ENCODE measurements around the gene TTC13. TPM values are rescaled to one million over a fixed set of nuclear protein-coding genes. Genes with fewer than 3 reads are reported as not detected.

The TTC13 gene
- total RNA-seq, 1 donor from 2014 or later: 8.5 TPM

DNA sequence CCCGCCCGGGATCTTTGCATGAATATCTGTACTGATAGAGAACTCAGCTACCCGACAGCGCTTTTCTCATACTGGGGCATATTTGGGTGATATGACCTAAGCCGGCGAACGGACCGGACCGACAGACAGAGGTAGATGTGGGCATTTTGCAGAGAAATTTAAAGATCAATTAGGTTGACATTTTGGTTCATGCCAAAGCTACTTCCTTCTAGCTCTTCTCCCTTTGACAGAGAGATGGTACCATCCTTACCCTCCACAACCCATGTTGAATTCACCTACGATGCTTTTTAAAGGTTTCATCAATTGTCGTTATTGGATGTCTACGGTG lies 692 bp upstream of the TTC13 start:
- TF ChIP-seq, protein P1, sequence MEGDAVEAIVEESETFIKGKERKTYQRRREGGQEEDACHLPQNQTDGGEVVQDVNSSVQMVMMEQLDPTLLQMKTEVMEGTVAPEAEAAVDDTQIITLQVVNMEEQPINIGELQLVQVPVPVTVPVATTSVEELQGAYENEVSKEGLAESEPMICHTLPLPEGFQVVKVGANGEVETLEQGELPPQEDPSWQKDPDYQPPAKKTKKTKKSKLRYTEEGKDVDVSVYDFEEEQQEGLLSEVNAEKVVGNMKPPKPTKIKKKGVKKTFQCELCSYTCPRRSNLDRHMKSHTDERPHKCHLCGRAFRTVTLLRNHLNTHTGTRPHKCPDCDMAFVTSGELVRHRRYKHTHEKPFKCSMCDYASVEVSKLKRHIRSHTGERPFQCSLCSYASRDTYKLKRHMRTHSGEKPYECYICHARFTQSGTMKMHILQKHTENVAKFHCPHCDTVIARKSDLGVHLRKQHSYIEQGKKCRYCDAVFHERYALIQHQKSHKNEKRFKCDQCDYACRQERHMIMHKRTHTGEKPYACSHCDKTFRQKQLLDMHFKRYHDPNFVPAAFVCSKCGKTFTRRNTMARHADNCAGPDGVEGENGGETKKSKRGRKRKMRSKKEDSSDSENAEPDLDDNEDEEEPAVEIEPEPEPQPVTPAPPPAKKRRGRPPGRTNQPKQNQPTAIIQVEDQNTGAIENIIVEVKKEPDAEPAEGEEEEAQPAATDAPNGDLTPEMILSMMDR (conservative IDR thresholded peaks at IDR 0.05; ENCODE audit: low read depth, low read length): no peak
- peak overlapping the region; percentile 89 for H3K4me3 ChIP-seq (ENCODE audit: low read depth, low read length)
- DNase-seq (ENCODE audit: low read depth): no peak

DNA sequence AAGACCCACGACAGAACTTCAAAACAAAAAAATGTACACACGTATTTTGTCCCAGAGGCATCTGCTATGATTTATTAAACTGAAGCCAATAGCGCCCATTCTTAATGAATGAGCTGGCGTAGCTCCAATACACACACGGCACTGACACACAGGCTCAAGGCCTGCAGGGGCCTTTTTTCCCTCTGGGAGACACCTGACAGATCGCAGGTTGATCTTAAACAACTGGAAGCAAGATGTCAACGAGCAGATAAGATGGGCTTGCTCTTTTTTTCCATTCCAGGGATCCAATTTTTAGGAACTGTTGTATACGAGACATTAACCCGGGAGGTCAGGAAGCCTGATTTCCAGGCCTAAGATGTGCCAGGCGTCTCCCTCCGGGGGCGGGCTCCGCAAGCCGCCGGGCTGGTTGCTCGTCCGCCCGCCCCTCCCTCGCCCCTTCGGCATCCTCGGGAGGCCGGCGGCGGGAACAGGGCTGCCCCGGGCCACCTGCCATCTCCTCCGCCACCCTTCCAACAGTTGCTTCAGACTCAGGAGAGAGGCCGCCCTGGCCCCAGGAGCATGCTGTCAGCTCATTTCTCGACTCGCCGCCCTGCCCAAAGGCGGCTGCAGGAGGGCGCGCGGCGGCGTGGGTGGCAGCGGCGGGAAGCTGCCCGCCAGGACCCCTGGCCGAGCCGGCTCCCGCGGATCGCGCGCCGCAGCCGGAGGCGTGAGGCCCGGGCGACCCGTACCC lies 735 bp downstream of the TTC13 start:
- DNase-seq (ENCODE audit: low read depth): no peak
- TF ChIP-seq, protein P1 (conservative IDR thresholded peaks at IDR 0.05; ENCODE audit: low read depth, low read length): no peak
- H3K4me3 ChIP-seq (ENCODE audit: low read depth, low read length): peak overlapping the region; percentile 89

DNA sequence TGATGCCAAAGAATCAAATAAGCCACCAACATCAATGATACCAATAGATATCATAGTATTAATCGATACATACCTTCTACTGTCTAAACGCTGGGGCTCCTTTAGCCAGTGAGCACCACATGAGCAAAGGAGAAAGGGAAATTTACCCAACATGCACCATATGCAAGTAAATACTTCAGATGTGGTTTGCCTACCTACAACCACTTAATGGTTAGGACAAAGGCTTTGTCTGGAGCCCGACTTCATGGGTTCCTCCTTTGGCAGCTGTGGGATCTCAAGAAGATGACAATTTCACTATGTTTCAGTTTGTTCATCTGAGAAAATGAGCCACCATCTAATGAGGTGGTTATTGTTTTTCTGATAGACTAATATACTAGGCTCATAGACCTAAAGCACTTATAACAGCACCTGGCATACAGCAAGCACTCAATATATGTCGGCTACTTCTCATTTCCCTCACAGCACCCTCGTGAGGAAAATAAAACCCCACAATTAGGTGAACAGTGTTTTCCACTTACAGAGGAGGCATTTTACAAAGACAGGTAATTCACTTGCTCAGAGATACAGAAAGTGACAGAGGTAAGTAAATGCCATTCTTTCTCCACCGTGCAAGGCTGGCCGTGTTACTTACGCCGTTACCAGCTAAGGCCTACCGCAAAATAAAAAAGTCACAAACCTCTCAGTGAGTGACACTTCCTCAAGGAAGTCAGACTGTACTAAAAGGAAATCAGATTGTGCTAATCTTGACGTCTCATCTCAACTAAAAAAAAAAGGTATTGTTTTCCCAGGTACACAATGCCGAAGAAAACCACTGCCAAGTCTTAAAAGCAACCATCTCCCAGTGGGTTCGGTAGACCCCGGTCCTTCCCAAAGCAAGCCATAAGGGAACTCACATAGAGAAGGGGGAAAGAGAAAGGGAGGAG lies 1.6 kb downstream of the TTC13 start:
- no peak for DNase-seq (ENCODE audit: low read depth)

DNA sequence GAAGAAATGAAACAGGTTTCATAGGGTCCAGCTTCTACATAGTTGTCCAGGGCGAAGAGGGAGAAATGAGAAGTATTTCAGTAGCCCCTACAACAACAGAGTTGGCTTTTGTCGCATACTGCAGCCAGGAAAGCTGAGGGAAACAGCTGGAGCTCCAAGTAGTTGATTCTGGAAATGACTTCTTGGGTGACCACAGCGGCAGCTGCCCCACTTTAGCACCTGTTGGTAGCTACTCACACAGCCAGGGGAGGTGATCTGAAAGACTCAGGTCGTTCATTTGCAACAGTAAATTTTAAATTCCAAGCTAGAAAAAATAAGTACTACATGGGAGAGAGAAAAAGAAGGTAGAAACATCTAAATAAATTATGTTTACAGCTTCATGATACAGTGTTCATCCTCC lies 2.3 kb downstream of the TTC13 start:
- TF ChIP-seq, protein P1 (conservative IDR thresholded peaks at IDR 0.05; ENCODE audit: low read depth, low read length): no peak
- DNase-seq (ENCODE audit: low read depth): no peak
- no peak overlapping the region for H3K4me3 ChIP-seq (ENCODE audit: low read depth, low read length)

More for the DNA sequence above, 1.6 kb downstream of the TTC13 start:
- H3K4me3 ChIP-seq (ENCODE audit: low read depth, low read length): peak overlapping the region; percentile 89
- TF ChIP-seq, protein P1 (conservative IDR thresholded peaks at IDR 0.05; ENCODE audit: low read depth, low read length): no peak

DNA sequence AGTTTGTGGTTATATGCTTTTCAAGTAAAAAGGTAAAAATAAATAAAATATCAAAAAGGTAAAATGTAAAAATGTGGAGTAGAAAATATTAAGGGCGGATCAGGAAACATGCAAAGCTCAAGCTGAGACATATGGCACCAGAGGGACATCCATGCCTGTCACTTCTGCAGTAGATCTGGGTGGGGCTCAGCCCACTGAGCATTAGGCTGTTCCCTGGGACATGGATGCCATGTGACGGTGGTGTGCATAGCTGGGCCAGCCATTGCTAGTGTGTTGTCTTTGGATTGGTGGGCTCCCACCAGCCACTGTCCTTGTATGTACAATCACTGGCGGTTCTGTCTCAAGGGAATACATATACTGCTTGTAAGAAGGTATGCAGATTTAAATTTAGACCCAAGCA lies 3.0 kb downstream of the TTC13 start:
- DNase-seq (ENCODE audit: low read depth): no peak
- H3K4me3 ChIP-seq (ENCODE audit: low read depth, low read length): no peak overlapping the region
- TF ChIP-seq, protein P1 (conservative IDR thresholded peaks at IDR 0.05; ENCODE audit: low read depth, low read length): no peak

DNA sequence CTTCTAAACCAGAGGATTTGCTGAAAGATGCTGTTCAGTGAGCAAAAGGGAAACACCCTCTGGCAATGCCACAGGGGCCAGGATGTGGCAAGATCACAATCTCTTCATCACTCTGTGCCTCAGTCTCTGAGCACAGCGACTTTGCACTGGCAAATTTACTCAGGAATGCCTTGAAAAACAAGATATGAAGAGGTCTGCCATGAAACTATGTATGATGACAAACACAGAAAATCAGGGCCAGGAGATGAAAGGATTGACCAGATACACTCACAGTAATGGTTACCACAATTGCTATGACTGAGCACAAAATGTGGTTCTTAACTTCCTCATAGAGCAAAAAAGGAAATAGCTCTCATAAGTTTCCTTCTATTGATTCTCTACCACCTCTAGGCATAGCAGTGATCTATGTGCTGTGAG lies 5.8 kb downstream of the TTC13 start:
- no peak overlapping the region for H3K4me3 ChIP-seq (ENCODE audit: low read depth, low read length)
- TF ChIP-seq, protein P1 (conservative IDR thresholded peaks at IDR 0.05; ENCODE audit: low read depth, low read length): no peak
- no peak for DNase-seq (ENCODE audit: low read depth)
